Upper lobe of left lung (tissue), 4 donors: ENCODE data around the gene BRICD5.

ENCODE experiments used
- CTCF ChIP-seq, 6 experiments: fragments of 450-650 bp in 4 of 6; fragments of 200-600 bp in 2 of 6; sonication (generic) in 2 of 6; IDR thresholded peaks; one replicate each; pipeline ENCODE4 v1.5.1; 2016 to 2019; ENCODE audit warnings: antibody characterized with exemption in 6 of 6
- POLR2A ChIP-seq, 4 donors: fragments of 450-650 bp; IDR thresholded peaks; one replicate each; pipeline ENCODE4 v1.5.1; 2016 to 2017; ENCODE audit warnings: antibody characterized with exemption in 4 of 4, mild to moderate bottlenecking in 2 of 4

- no peak for TF ChIP-seq POLR2A (IDR thresholded peaks at IDR 0.05)
- TF ChIP-seq CTCF (IDR thresholded peaks at IDR 0.05) = no peak
Observed at GRCh38 chr16:2231016-2231931, 20.6 kb upstream of the BRICD5 start.
